ENCODE measurements around the gene GARIN3.

The GARIN3 gene

DNA sequence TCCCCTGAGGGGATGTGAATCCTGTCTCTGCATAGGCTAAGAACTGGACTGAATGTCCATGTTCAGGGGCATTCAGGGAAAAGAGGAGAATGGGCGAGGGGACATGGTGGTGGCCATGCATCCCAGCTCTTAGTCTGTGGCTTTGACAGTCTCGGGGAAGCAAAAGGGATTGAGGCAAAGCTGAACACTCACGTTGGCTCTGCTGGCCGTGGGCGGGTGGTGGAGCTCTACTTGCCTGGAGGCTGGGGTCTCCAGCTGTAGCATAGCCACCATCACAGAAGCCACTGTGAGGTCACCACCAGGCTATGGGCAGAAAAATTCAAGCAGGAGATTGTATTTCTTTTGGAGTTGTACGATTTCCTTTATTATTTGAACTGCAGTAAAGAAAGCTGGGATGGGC lies 4.1 kb downstream of the GARIN3 start:
- no peak overlapping the region for H3K4me3 ChIP-seq (ENCODE audit: low read depth, low read length)
- no peak for DNase-seq (ENCODE audit: low read depth, low spot score)
- TF ChIP-seq, protein P1, sequence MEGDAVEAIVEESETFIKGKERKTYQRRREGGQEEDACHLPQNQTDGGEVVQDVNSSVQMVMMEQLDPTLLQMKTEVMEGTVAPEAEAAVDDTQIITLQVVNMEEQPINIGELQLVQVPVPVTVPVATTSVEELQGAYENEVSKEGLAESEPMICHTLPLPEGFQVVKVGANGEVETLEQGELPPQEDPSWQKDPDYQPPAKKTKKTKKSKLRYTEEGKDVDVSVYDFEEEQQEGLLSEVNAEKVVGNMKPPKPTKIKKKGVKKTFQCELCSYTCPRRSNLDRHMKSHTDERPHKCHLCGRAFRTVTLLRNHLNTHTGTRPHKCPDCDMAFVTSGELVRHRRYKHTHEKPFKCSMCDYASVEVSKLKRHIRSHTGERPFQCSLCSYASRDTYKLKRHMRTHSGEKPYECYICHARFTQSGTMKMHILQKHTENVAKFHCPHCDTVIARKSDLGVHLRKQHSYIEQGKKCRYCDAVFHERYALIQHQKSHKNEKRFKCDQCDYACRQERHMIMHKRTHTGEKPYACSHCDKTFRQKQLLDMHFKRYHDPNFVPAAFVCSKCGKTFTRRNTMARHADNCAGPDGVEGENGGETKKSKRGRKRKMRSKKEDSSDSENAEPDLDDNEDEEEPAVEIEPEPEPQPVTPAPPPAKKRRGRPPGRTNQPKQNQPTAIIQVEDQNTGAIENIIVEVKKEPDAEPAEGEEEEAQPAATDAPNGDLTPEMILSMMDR (IDR thresholded peaks at IDR 0.05; ENCODE audit: low read depth, low read length) = no peak
- in situ Hi-C loops (cut with HindIII; ENCODE audit: low sequenced_read_pairs) = no loop called here

DNA sequence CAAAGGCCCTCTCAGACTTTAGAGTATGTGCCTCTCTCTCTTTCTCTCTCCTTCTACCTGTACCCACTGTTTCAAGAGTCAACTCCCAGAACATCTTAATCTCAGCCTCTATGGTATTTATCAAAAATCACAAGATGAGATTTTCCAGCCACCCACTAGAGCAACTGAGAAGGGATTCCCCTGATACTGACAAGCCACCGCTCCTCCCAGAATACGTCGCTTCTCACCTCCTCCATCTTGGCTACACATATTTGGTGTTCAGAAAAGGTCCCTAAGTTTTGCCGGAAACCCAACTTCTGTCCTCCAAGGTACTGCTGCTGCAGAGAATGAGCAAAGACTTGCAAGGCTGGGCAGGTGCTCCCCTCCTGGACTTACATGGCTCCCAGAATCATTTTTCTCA lies 6.1 kb downstream of the GARIN3 start:
- in situ Hi-C loops (cut with HindIII; ENCODE audit: low sequenced_read_pairs) = no loop called here
- TF ChIP-seq, protein P1 (IDR thresholded peaks at IDR 0.05; ENCODE audit: low read depth, low read length) = no peak
- DNase-seq (ENCODE audit: low read depth, low spot score) = no peak
- H3K4me3 ChIP-seq (ENCODE audit: low read depth, low read length) = no peak overlapping the region

DNA sequence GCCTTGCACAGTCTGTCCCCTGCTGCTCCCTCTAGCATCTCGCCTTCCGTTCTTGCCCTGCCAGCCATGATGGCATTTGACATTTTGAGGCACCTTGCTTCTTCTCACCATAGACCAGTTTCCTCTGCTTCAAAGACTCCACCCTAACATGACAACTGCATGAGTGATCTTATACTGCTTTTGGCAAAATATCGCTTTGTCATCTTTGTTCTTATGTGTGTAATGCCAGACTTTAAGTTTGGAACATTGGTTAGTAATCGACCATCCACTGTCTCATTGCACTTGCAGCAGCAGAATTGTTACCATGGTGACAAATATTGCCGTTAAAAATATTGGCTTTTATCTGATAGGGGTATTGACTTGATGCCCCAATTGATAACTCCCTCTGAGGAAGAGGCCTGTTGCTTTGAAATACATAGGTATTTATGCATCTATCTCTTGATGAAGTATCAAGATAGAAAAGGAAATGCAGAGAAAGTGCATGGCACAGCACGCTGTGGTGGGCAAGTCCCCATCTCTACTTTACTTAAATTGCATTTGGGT lies 6.8 kb downstream of the GARIN3 start:
- TF ChIP-seq, protein P1 (IDR thresholded peaks at IDR 0.05; ENCODE audit: low read depth, low read length) = no peak
- no peak for DNase-seq (ENCODE audit: low read depth, low spot score)
- in situ Hi-C loops (cut with HindIII; ENCODE audit: low sequenced_read_pairs) = no loop called here
- no peak overlapping the region for H3K4me3 ChIP-seq (ENCODE audit: low read depth, low read length)

DNA sequence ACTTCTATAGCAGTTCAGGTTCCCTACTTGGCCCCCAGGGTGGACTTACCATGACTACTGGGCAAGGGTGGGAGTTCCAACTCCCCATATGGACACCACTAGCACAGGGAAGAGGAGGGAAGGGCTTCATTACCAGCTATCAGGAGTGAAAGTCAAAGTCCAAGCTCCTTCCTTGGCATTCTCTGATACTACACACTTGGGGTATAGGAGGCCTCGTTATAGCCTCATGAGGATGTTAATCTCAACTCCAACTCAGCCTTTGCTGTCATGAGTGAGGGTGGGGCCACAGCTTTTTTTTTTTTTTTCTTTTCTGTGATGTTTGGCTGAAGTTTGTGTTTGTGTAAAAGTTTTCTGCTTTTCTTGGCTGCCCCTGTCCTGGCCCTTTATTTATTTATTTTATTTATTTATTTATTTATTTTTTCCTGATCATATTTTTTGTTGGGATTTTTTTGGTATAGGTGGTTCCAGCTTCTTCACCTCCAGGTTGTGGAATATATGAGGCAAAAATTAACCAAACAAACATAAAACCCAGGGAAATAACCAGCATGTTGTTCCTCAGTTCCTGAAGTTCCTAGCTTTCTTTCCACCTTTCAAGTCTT lies 8.7 kb downstream of the GARIN3 start:
- TF ChIP-seq, protein P1 (IDR thresholded peaks at IDR 0.05; ENCODE audit: low read depth, low read length) = no peak
- DNase-seq (ENCODE audit: low read depth, low spot score) = no peak
- H3K4me3 ChIP-seq (ENCODE audit: low read depth, low read length) = no peak overlapping the region
- in situ Hi-C loops (cut with HindIII; ENCODE audit: low sequenced_read_pairs) = no loop called here

GRCh38 chr5:157155297-157155696 lies 10.8 kb downstream of the GARIN3 start:
- DNase-seq (ENCODE audit: low read depth, low spot score) = no peak
- TF ChIP-seq, protein P1 (IDR thresholded peaks at IDR 0.05; ENCODE audit: low read depth, low read length) = no peak
- in situ Hi-C loops (cut with HindIII; ENCODE audit: low sequenced_read_pairs) = no loop called here
- no peak overlapping the region for H3K4me3 ChIP-seq (ENCODE audit: low read depth, low read length)

DNA sequence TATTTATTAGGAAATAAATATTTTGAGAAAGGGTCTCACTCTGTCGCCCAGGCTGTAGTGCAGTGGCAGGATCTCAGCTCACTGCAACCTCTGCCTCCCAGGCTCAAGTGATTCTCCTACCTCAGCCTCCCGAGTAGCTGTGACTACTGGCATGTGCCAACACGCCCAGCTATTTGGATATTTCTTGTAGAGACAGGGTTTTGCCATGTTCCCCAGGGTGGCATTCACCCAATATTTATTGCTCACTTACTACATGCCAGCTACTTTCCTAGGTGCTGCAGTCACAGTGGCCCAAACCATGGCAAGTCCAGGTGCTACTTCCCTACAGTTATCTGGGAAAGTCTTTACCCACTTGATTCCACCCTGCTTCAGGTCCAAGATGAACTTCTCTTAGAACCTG lies 15.1 kb downstream of the GARIN3 start:
- TF ChIP-seq, protein P1 (IDR thresholded peaks at IDR 0.05; ENCODE audit: low read depth, low read length) = no peak
- no peak overlapping the region for H3K4me3 ChIP-seq (ENCODE audit: low read depth, low read length)
- in situ Hi-C loops (cut with HindIII; ENCODE audit: low sequenced_read_pairs) = no loop called here

More for the DNA sequence above, 15.1 kb downstream of the GARIN3 start:
- no peak for DNase-seq (ENCODE audit: low read depth, low spot score)

Data from astrocyte of the spinal cord (primary cell).